Esophagus squamous epithelium (tissue), 4 donors: ENCODE measurements around the gene MPG.

Experiments used
- CTCF ChIP-seq, 6 experiments: fragments of 450-650 bp in 4 of 6; fragments of 200-600 bp in 2 of 6; sonication (generic) in 2 of 6; IDR thresholded peaks; one replicate each; pipeline ENCODE4 v1.5.1; 2016 to 2019; ENCODE audit warnings: antibody characterized with exemption in 6 of 6, mild to moderate bottlenecking in 4 of 6, moderate library complexity in 4 of 6
- POLR2A ChIP-seq, 4 donors: fragments of 450-650 bp; IDR thresholded peaks; one replicate each; pipeline ENCODE4 v1.6.1; 2017; ENCODE audit warnings: antibody characterized with exemption in 4 of 4, mild to moderate bottlenecking in 4 of 4, moderate library complexity in 3 of 4

GRCh38 chr16:100989-101388 lies 23.0 kb downstream of the MPG start:
- TF ChIP-seq POLR2A (IDR thresholded peaks at IDR 0.05) (no peak), CTCF (IDR thresholded peaks at IDR 0.05) (no peak)
